Endothelial cell of umbilical vein (primary cell): ENCODE measurements around the gene CD86.

Source experiments
- CTCF ChIP-seq, 2 donors: IDR thresholded peaks; 1 replicate in 1 of 2; 2 replicates in 1 of 2; pipeline ENCODE4 v1.5.1; 2011; ENCODE audit warnings: low read length in 2 of 2, mild to moderate bottlenecking in 2 of 2, moderate library complexity in 2 of 2, control low read depth in 1 of 2, inconsistent platforms in 1 of 2, low read depth in 1 of 2; ENCODE audit not compliant: insufficient read depth in 1 of 2; ENCODE audit errors: extremely low read depth in 1 of 2
- EZH2 ChIP-seq: IDR thresholded peaks from 2 replicates; pipeline ENCODE4 v1.6.1; 2012; ENCODE audit warnings: borderline replicate concordance, low read depth, mild to moderate bottlenecking, moderate library complexity, low read length, inconsistent platforms; ENCODE audit not compliant: severe bottlenecking
- FOS ChIP-seq: IDR thresholded peaks from 2 replicates; pipeline ENCODE4 v1.6.1; 2011; ENCODE audit warnings: mild to moderate bottlenecking, low read length, moderate library complexity, borderline replicate concordance; ENCODE audit not compliant: insufficient read depth
- GATA2 ChIP-seq: IDR thresholded peaks from 2 replicates; pipeline ENCODE4 v1.7.0; 2011; ENCODE audit warnings: low read depth, mild to moderate bottlenecking, moderate library complexity, mixed read lengths, low read length; ENCODE audit not compliant: insufficient read length, insufficient read depth
- JUN ChIP-seq: IDR thresholded peaks from 2 replicates; pipeline ENCODE4 v1.6.1; 2011; ENCODE audit warnings: borderline replicate concordance, low read depth; ENCODE audit not compliant: insufficient read length, insufficient read depth
- MAX ChIP-seq: IDR thresholded peaks from 2 replicates; pipeline ENCODE4 v1.6.1; 2011; ENCODE audit not compliant: insufficient read depth, insufficient read length
- MYC ChIP-seq: IDR thresholded peaks from one replicate; pipeline ENCODE4 v1.6.1; 2011; ENCODE audit warnings: mild to moderate bottlenecking, low read depth, low read length
- POLR2A ChIP-seq: IDR thresholded peaks from 2 replicates; pipeline ENCODE4 v1.6.1; 2012; ENCODE audit warnings: low read depth, mild to moderate bottlenecking, control low read depth, low read length
- POLR2AphosphoS5 ChIP-seq: IDR thresholded peaks from 2 replicates; pipeline ENCODE4 v1.6.1; 2012; ENCODE audit warnings: low read depth, mild to moderate bottlenecking, control low read depth, low read length, moderate library complexity; ENCODE audit not compliant: insufficient read depth

- TF ChIP-seq FOS (no peak), POLR2AphosphoS5 (no peak), CTCF (IDR thresholded peaks at IDR 0.05; ENCODE audit: extremely low read depth in 1 of 2, insufficient read depth in 1 of 2, low read depth in 1 of 2, low read length in 2 of 2) (no peak), POLR2A (no peak), EZH2 (no peak), MYC (no peak), JUN (no peak), MAX (no peak), GATA2 (no peak)
Measured at GRCh38 chr3:122111974-122112373, 56.8 kb downstream of the CD86 start.
